ENCODE measurements around the gene CSH2.
"Not testable (repeated sequence)": the region's sequence is repeated elsewhere in the genome, so short reads cannot be mapped to it uniquely, and the experiment has no call there.

DNA sequence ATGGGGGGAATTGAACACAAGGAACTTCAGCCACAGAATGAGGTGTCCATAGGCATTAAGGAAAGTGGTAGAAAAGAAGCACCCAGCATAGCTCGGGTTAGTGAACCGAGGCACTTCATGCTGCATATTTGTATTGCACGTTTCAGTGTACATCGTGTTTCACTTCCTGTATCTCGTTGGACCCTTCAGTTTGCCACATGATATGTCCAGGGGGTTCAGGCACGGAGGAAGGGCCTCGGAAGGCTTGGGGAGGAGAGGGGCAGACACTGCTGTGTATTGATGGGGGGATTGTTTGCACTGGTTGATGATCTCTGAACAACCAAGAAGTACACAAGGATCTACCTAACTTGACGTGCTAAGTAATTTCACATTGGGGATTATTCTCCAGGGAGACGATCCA, 48.9 kb upstream of the CSH2 start:
- TF ChIP-seq, protein P1, sequence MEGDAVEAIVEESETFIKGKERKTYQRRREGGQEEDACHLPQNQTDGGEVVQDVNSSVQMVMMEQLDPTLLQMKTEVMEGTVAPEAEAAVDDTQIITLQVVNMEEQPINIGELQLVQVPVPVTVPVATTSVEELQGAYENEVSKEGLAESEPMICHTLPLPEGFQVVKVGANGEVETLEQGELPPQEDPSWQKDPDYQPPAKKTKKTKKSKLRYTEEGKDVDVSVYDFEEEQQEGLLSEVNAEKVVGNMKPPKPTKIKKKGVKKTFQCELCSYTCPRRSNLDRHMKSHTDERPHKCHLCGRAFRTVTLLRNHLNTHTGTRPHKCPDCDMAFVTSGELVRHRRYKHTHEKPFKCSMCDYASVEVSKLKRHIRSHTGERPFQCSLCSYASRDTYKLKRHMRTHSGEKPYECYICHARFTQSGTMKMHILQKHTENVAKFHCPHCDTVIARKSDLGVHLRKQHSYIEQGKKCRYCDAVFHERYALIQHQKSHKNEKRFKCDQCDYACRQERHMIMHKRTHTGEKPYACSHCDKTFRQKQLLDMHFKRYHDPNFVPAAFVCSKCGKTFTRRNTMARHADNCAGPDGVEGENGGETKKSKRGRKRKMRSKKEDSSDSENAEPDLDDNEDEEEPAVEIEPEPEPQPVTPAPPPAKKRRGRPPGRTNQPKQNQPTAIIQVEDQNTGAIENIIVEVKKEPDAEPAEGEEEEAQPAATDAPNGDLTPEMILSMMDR (IDR thresholded peaks at IDR 0.05), result not testable (repeated sequence)
- not testable (repeated sequence) for TF ChIP-seq EP300 (IDR thresholded peaks at IDR 0.05); MAFK (IDR thresholded peaks at IDR 0.05; ENCODE audit: partially characterized antibody); CHD2 (IDR thresholded peaks at IDR 0.05; ENCODE audit: low read length, partially characterized antibody); POLR2A (IDR thresholded peaks at IDR 0.05; ENCODE audit: low read length); CHD4 (IDR thresholded peaks at IDR 0.05; ENCODE audit: borderline replicate concordance); JUNB (IDR thresholded peaks at IDR 0.05); KDM5A (IDR thresholded peaks at IDR 0.05); MYC (IDR thresholded peaks at IDR 0.05; ENCODE audit: borderline replicate concordance, low read length); POLR2AphosphoS2 (conservative IDR thresholded peaks at IDR 0.05; ENCODE audit: low read length); EHMT2 (IDR thresholded peaks at IDR 0.05; ENCODE audit: low read depth); JUN (IDR thresholded peaks at IDR 0.05)
- TF ChIP-seq, protein P2, sequence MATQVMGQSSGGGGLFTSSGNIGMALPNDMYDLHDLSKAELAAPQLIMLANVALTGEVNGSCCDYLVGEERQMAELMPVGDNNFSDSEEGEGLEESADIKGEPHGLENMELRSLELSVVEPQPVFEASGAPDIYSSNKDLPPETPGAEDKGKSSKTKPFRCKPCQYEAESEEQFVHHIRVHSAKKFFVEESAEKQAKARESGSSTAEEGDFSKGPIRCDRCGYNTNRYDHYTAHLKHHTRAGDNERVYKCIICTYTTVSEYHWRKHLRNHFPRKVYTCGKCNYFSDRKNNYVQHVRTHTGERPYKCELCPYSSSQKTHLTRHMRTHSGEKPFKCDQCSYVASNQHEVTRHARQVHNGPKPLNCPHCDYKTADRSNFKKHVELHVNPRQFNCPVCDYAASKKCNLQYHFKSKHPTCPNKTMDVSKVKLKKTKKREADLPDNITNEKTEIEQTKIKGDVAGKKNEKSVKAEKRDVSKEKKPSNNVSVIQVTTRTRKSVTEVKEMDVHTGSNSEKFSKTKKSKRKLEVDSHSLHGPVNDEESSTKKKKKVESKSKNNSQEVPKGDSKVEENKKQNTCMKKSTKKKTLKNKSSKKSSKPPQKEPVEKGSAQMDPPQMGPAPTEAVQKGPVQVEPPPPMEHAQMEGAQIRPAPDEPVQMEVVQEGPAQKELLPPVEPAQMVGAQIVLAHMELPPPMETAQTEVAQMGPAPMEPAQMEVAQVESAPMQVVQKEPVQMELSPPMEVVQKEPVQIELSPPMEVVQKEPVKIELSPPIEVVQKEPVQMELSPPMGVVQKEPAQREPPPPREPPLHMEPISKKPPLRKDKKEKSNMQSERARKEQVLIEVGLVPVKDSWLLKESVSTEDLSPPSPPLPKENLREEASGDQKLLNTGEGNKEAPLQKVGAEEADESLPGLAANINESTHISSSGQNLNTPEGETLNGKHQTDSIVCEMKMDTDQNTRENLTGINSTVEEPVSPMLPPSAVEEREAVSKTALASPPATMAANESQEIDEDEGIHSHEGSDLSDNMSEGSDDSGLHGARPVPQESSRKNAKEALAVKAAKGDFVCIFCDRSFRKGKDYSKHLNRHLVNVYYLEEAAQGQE (IDR thresholded peaks at IDR 0.05), result not testable (repeated sequence)
